ENCODE results near the gene OXER1.

DNA sequence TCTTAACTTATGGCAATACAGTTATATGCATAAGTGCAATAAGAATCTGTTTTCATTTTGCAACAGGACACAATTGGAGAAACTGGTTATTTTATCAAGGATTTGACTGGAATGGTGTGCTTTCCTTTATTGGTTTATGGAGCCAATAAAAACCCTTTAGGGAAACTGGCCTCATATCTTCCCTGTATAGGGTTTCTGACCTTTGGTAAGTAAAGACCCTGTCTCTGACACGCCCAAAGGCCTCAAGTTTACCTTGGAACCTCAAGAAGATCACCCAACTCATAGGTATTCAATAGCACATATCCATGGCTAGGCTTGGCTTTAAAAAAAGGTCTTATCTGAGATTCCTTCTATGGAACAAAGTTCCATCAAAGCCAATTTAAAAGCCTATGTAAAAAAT is 17.2 kb upstream of the OXER1 start:
- TF ChIP-seq, protein P1, sequence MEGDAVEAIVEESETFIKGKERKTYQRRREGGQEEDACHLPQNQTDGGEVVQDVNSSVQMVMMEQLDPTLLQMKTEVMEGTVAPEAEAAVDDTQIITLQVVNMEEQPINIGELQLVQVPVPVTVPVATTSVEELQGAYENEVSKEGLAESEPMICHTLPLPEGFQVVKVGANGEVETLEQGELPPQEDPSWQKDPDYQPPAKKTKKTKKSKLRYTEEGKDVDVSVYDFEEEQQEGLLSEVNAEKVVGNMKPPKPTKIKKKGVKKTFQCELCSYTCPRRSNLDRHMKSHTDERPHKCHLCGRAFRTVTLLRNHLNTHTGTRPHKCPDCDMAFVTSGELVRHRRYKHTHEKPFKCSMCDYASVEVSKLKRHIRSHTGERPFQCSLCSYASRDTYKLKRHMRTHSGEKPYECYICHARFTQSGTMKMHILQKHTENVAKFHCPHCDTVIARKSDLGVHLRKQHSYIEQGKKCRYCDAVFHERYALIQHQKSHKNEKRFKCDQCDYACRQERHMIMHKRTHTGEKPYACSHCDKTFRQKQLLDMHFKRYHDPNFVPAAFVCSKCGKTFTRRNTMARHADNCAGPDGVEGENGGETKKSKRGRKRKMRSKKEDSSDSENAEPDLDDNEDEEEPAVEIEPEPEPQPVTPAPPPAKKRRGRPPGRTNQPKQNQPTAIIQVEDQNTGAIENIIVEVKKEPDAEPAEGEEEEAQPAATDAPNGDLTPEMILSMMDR (optimal IDR thresholded peaks at IDR 0.05 in 1 of 3, IDR thresholded peaks at IDR 0.05 in 1 of 3, conservative IDR thresholded peaks at IDR 0.05 in 1 of 3; ENCODE audit: extremely low read depth in 1 of 3, insufficient read depth in 2 of 3, low read length in 3 of 3): no peak
- no peak for TF ChIP-seq EZH2 (IDR thresholded peaks at IDR 0.05; ENCODE audit: low read length)
